Epithelial cell of proximal tubule (primary cell): ENCODE measurements around the gene ROPN1L. TPM values are rescaled to one million over a fixed set of nuclear protein-coding genes. Genes with fewer than 3 reads are reported as not detected.

Experiments used
- DNase-seq: peaks from one replicate; pipeline ENCODE4 v3.0.0-alpha.2; 2011; ENCODE audit warnings: low read depth
- H3K4me3 ChIP-seq: 2 replicates; pipeline ENCODE4 v1.5.1; 2011; ENCODE audit warnings: low read depth, mild to moderate bottlenecking, low read length
- total RNA-seq: library from RNA; depleted of rRNA; stranded (reverse); fragments of >200 nt; gene quantifications from 2 replicates; pipeline ENCODE4 v1.2.3, GENCODE V29; 2015
- TF ChIP-seq, protein P1 (sequence below): conservative IDR thresholded peaks from 2 replicates; pipeline ENCODE4 v1.5.1; 2012; ENCODE audit warnings: low read depth, mild to moderate bottlenecking, low read length

Gene ROPN1L
- total RNA-seq, 1 donor from 2014 or later = not detected

DNA sequence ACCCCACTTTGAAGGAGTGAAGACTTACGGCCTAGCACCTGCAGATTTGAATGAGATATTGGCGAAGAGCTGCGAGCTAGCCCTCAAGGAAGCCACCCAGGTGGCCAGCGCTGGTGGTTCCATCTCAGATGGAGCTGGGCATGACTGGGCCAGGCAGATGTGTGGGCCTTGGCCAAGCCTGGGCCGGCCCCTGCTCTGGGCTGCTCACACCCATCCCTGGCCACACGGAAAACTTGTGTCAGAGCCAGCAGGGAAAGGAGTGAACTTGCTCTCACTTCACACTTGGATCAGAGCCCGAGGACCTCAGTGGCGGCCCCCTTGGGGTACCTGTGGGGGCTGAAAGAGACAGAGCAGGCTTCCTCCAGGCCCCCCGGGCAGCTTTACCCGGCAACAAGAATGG, 44.2 kb downstream of the ROPN1L start:
- no peak overlapping the region for H3K4me3 ChIP-seq
- no peak for DNase-seq
- TF ChIP-seq, protein P1, sequence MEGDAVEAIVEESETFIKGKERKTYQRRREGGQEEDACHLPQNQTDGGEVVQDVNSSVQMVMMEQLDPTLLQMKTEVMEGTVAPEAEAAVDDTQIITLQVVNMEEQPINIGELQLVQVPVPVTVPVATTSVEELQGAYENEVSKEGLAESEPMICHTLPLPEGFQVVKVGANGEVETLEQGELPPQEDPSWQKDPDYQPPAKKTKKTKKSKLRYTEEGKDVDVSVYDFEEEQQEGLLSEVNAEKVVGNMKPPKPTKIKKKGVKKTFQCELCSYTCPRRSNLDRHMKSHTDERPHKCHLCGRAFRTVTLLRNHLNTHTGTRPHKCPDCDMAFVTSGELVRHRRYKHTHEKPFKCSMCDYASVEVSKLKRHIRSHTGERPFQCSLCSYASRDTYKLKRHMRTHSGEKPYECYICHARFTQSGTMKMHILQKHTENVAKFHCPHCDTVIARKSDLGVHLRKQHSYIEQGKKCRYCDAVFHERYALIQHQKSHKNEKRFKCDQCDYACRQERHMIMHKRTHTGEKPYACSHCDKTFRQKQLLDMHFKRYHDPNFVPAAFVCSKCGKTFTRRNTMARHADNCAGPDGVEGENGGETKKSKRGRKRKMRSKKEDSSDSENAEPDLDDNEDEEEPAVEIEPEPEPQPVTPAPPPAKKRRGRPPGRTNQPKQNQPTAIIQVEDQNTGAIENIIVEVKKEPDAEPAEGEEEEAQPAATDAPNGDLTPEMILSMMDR = no peak

DNA sequence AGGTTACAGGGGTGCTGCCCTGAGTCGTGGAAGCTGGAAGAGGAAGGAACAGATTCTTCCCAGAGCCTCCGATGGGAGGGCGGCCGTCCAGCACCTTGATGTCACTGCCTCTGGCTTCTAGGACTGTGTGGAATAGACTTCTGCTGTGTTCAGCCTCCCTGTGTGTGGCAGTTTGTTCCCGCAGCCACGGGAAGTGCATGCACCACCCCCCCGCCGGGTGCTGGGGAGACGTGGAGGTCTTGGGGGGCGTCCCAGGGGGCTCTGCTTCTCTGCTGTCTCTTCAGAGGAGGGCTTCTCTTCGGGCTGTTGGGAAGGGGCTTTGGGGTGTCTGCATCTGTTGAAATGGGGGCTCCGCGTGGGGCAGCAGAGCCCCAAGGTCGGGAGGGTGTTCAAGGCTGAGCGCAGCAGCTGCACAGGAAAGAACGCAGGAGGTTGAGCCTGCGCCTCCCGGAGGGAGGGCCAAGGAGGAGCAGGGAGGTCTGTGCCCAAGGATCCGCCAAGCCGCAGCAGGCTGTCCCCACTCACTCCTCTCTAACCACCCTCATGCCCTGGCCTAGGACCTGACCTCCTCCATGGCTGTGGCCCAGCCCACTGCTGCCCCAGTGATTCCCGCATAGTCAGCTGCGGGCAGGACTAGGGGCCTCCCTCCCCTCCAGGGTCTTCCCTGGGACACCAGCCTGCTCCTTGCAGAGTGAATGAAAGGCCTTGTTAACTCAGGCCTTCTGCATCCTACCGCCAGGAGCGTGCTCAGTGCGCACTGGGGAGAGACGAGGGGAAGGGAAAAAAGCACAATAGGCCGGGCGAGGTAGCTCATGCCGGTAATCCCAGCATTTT, 45.0 kb downstream of the ROPN1L start:
- H3K4me3 ChIP-seq = no peak overlapping the region
- DNase-seq = no peak
- TF ChIP-seq, protein P1 = no peak

DNA sequence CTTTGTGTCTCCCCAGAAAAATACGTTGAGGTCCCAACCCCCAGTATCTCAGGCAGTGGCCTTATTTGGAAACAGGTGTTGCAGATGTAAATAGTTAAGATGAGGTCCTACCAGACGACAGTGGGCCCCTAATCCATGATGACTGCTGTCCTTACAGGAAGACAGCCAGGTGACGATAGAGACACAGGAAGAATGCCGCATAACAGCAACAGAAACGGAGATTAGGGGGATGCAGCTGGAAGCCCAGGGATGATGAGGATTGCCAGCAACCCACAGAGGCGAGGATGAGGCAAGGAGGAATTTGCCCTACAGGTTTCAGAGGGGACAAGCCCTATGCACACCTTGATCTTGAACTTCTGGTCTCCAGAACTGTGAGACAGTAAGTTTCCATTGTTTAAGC, 46.5 kb downstream of the ROPN1L start:
- TF ChIP-seq, protein P1 = no peak
- DNase-seq = no peak
- no peak overlapping the region for H3K4me3 ChIP-seq

DNA sequence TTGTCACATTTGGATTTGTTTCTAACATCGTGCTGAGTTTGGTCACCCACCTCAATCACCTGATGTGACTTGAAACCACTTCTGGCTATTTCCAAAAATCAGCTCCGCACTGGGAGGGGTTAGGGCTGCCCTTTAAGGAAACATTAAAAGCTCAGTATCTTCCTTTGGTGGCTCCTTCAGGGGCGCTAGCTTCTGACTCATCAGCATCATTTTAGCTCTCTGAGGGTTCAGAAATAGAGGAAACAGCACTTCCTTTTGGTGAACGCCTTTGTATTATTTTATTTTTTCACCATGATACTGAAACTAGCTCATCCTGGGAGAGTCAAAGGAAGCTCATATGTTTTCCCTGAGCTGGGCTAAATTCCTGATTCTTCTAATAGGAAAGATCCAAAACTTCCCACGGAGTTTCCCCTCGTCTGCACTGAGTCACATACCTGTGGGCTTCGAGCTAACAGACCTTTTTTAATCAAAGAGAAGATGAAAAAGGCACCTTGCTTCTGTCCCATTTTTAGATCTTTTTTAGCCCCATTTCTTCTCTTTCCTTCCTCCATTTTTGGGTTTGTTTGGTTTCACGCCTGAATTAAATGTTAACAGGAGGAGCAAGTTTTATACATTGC, 48.2 kb downstream of the ROPN1L start:
- no peak overlapping the region for H3K4me3 ChIP-seq
- TF ChIP-seq, protein P1 = no peak
- DNase-seq = no peak

DNA sequence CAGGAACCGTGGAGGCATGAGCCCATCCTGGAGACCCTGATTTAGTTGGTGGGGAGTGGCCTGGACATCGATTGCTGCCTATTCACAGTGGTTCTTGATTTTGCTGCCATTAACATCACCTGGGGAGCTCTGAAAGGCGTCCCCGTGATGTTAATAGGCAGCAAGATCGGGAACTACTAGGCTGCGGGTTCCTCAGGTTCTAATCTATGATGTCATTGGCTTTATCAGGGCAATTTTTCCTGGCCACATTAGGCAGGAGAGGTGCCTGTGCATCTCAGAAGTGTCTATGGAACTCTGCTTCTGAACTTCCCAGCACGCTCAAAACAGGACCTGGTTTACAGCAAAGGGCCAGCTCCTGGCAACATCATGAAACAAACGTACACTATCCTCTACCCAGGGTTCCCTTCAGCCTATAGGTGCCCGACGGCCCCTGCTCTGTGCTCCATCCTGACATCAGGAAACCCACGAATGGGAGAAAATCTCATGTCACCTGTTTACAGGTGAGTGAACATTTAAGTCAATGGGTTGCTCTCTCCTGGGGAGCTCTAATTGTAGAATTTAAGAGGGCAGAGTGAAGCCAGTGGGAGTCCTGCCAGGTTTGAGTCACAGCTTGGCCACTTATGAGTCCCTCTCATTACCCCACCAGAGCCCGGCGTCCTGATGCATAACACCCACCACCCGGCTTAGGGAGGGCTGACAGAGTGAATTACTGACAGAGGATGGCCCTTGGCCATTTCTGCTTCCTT, 49.4 kb downstream of the ROPN1L start:
- TF ChIP-seq, protein P1 = no peak
- no peak for DNase-seq
- H3K4me3 ChIP-seq = no peak overlapping the region

DNA sequence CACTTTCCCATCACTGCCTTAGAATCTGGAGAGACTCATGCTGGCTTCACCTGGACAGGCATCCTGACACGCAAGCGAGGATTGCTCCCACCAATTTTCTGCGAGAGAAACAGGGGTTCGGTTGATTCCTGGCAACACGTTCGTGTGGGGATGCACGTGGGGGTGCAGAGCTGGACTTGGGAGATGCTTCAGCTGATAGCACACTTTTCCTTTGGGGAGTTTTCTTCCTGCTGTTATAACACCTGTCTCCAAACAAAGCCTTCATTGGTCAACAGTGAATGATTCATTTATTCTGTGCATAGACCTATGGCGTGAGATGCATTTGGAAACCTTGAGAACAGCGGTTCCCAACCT, 50.0 kb downstream of the ROPN1L start:
- no peak for DNase-seq
- H3K4me3 ChIP-seq = no peak overlapping the region
- TF ChIP-seq, protein P1 = no peak
